NB4 (cell line): ENCODE measurements around the gene NOP16.

ENCODE experiments used
- CTCF ChIP-seq: IDR thresholded peaks from one replicate; pipeline ENCODE4 v1.5.1; 2012; ENCODE audit warnings: low read depth, low read length
- POLR2A ChIP-seq: IDR thresholded peaks from 2 replicates; pipeline ENCODE4 v1.6.1; 2011; ENCODE audit warnings: mild to moderate bottlenecking; ENCODE audit not compliant: insufficient read length; ENCODE audit errors: extremely low read depth

DNA sequence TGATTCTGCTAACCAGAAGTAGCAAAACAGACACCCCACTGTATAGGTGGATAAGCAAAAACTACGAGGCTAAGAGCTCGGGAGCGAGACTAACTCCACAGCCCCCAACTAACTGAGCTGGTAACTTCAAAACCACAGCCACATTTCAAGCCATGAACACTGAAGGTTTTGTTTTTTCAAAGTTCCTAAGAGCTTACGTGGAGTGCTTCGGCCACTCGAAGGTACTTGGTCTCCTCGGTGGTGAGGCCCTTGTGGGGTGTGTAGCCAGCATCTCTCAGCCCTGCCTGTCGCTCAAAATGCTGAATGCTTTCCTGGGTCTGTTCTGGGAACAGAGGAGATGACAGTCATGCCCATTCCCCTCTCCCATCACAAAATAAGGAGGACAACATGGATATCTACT lies 38.0 kb downstream of the NOP16 start:
- TF ChIP-seq CTCF (no peak), POLR2A (no peak)
